Suprapubic skin (tissue), 4 donors: ENCODE data around the gene AAK1. TPM values are rescaled to one million over a fixed set of nuclear protein-coding genes. Genes with fewer than 3 reads are reported as not detected.

ENCODE experiments used
- DNase-seq, 2 donors: peaks; one replicate each; pipeline ENCODE4 v3.0.0-alpha.2; 2019; ENCODE audit warnings: low spot score in 2 of 2
- H3K27ac ChIP-seq: fragments of 200-600 bp; sonication (generic); one replicate; pipeline ENCODE4 v1.5.1; 2019
- H3K27me3 ChIP-seq: fragments of 200-600 bp; sonication (generic); one replicate; pipeline ENCODE4 v1.5.1; 2019
- H3K36me3 ChIP-seq: fragments of 200-600 bp; sonication (generic); one replicate; pipeline ENCODE4 v1.5.1; 2019
- H3K4me1 ChIP-seq: fragments of 200-600 bp; sonication (generic); one replicate; pipeline ENCODE4 v1.5.1; 2019
- H3K4me3 ChIP-seq: fragments of 200-600 bp; sonication (generic); one replicate; pipeline ENCODE4 v1.5.1; 2019; ENCODE audit warnings: mild to moderate bottlenecking
- H3K9me3 ChIP-seq: fragments of 200-600 bp; sonication (generic); one replicate; pipeline ENCODE4 v1.5.1; 2019
- CTCF ChIP-seq, 2 donors: fragments of 200-600 bp in 1 of 2; fragments of 450-650 bp in 1 of 2; sonication (generic) in 1 of 2; IDR thresholded peaks; one replicate each; pipeline ENCODE4 v1.5.1; 2016 to 2019; ENCODE audit warnings: antibody characterized with exemption in 2 of 2, mild to moderate bottlenecking in 1 of 2, moderate library complexity in 1 of 2
- EP300 ChIP-seq: sonication (generic); formaldehyde crosslinking; IDR thresholded peaks from one replicate; pipeline ENCODE4 v1.6.1; 2017; ENCODE audit warnings: antibody characterized with exemption
- POLR2A ChIP-seq, 2 donors: fragments of 450-650 bp; IDR thresholded peaks; one replicate each; pipeline ENCODE4 v1.6.1; 2017; ENCODE audit warnings: antibody characterized with exemption in 2 of 2, mild to moderate bottlenecking in 2 of 2, moderate library complexity in 2 of 2
- POLR2AphosphoS5 ChIP-seq, 3 donors: sonication (generic); formaldehyde crosslinking; IDR thresholded peaks; one replicate each; pipeline ENCODE4 v1.6.1; 2017; ENCODE audit warnings: antibody characterized with exemption in 3 of 3
- WGBS: methylation state at CpG from one replicate; pipeline ENCODE4 v1.1.5; 2018; 5-methylcytosine and 5-hydroxymethylcytosine counted together
- total RNA-seq, 4 donors: library from RNA; depleted of rRNA; stranded (reverse); fragments of >200 nt; gene quantifications; one replicate each; pipeline ENCODE4 v1.1.0, GENCODE V29; 2016

Gene AAK1
- total RNA-seq, 4 donors from 2014 or later: 26.4 to 48.4 (median 32.7) TPM

- no peaks in the 10 kb centered on the region for H3K36me3 ChIP-seq
- TF ChIP-seq CTCF (IDR thresholded peaks at IDR 0.05): no peak
- TF ChIP-seq POLR2AphosphoS5 (IDR thresholded peaks at IDR 0.05): no peak
- TF ChIP-seq POLR2A (IDR thresholded peaks at IDR 0.05): no peak
- TF ChIP-seq EP300: no peak
- no peaks in the 10 kb centered on the region for H3K9me3 ChIP-seq
- H3K4me3 ChIP-seq: no peak overlapping the region
- WGBS: 100% methylated on average over 6 of the region's 6 CpGs
- DNase-seq: no peak
- peaks cover 23% of the 10 kb centered on the region for H3K4me1 ChIP-seq
- H3K27ac ChIP-seq: peak overlapping the region; percentile 99
- no peaks in the 10 kb centered on the region for H3K27me3 ChIP-seq
Observed at GRCh38 chr2:69438580-69438979, 205.0 kb downstream of the AAK1 start.

GRCh38 chr2:69437751-69438154 lies 205.8 kb downstream of the AAK1 start:
- H3K9me3 ChIP-seq: no peaks in the 10 kb centered on the region
- no peaks in the 10 kb centered on the region for H3K27me3 ChIP-seq
- 23% methylated on average over 7 of the region's 7 CpGs for WGBS
- DNase-seq: peak in 1 of 2 donors; percentile 70
- peak overlapping the region; percentile 91 for H3K4me3 ChIP-seq
- H3K27ac ChIP-seq: peak overlapping the region; percentile 99
- peaks cover 23% of the 10 kb centered on the region for H3K4me1 ChIP-seq
- TF ChIP-seq POLR2AphosphoS5 (IDR thresholded peaks at IDR 0.05) (no peak), POLR2A (IDR thresholded peaks at IDR 0.05) (no peak), EP300 (no peak), CTCF (IDR thresholded peaks at IDR 0.05) (no peak)
- H3K36me3 ChIP-seq: no peaks in the 10 kb centered on the region

- WGBS: under 1% methylated on average over 24 of the region's 60 CpGs
- peak within 1 kb of the TSS; percentile 91 for H3K4me3 ChIP-seq
Observed at GRCh38 chr2:69436938-69437750, 206.4 kb downstream of the AAK1 start, which contains the start of gene NFU1. TSS of gene NFU1 (minus strand) at chr2:69437435. CDS start at chr2:69437422, 13 bp downstream.

GRCh38 chr2:69436596-69436937 lies 207.0 kb downstream of the AAK1 start:
- no peak for DNase-seq
- H3K4me1 ChIP-seq: peaks cover 26% of the 10 kb centered on the region
- H3K36me3 ChIP-seq: no peaks in the 10 kb centered on the region
- no peak for TF ChIP-seq CTCF (IDR thresholded peaks at IDR 0.05)
- TF ChIP-seq POLR2AphosphoS5 (IDR thresholded peaks at IDR 0.05): no peak
- TF ChIP-seq POLR2A (IDR thresholded peaks at IDR 0.05): no peak
- TF ChIP-seq EP300: no peak
- H3K9me3 ChIP-seq: no peaks in the 10 kb centered on the region
- under 1% methylated on average over 5 of the region's 5 CpGs for WGBS
- peak overlapping the region; percentile 91 for H3K4me3 ChIP-seq
- no peaks in the 10 kb centered on the region for H3K27me3 ChIP-seq
- peak overlapping the region; percentile 99 for H3K27ac ChIP-seq

More at GRCh38 chr2:69436938-69437750, 206.4 kb downstream of the AAK1 start, which contains the start of gene NFU1:
- no peaks in the 10 kb centered on the region for H3K9me3 ChIP-seq
- peak within 1 kb of the TSS; percentile 99 for H3K27ac ChIP-seq
- H3K27me3 ChIP-seq: no peaks in the 10 kb centered on the region
- peak; percentile 40 to 75 for TF ChIP-seq POLR2A (IDR thresholded peaks at IDR 0.05)
- no peak for TF ChIP-seq EP300
- TF ChIP-seq POLR2AphosphoS5 (IDR thresholded peaks at IDR 0.05): peak in 1 of 3 donors; percentile 59
- TF ChIP-seq CTCF (IDR thresholded peaks at IDR 0.05): peak; percentile 59 to 71
- DNase-seq: peak; percentile 95
- no peaks in the 10 kb centered on the region for H3K36me3 ChIP-seq
- peaks cover 26% of the 10 kb centered on the region for H3K4me1 ChIP-seq

- Histone ChIP-seq H3K4me3 (no peak overlapping the region), H3K27me3 (no peaks in the 10 kb centered on the region), H3K4me1 (peaks cover 26% of the 10 kb centered on the region), H3K36me3 (peaks cover 18% of the 10 kb centered on the region), H3K27ac (no peak overlapping the region), H3K9me3 (no peaks in the 10 kb centered on the region)
- no peak for DNase-seq
- TF ChIP-seq CTCF (IDR thresholded peaks at IDR 0.05): no peak
- TF ChIP-seq EP300: no peak
- TF ChIP-seq POLR2A (IDR thresholded peaks at IDR 0.05): no peak
- no peak for TF ChIP-seq POLR2AphosphoS5 (IDR thresholded peaks at IDR 0.05)
- WGBS: 79% methylated on average over 5 of the region's 5 CpGs
Observed at GRCh38 chr2:69434753-69435152, 208.8 kb downstream of the AAK1 start.
